ENCODE results near the gene MIF4GD.
"Not testable (repeated sequence)": the region's sequence is repeated elsewhere in the genome, so short reads cannot be mapped to it uniquely, and the experiment has no call there.

DNA sequence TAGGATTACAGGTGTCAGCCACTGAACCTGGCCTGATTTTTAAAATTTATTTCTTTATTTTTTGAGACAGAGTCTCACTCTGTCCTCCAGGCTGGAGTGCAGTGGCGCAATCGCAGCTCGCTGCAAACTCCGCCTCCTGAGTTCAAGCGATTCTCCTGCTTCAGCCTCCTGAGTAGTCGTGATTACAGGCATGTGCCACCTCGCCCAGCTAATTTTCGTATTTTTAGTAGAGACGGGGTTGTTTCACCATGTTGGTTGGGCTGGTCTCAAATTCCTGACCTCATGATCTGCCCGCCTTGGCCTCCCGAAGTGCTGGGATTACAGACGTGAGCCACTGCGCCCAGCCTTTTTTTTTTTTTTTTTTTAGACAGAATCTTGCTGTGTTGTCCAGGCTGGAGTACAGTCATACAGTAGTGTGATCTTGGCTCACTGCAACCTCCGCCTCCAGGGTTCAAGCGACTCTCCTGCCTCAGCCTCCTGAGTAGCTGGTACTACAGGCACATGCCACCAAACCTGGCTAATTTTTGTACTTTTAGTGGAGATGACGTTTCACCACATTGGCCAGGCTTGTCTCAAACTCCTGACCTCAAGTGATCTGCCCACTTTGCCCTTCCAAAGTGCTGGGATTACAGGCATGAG, 21.9 kb upstream of the MIF4GD start:
- not testable (repeated sequence) for TF ChIP-seq ISL1 (CRISPR knock-in tag; IDR thresholded peaks at IDR 0.05); ZFP3 (CRISPR knock-in tag; IDR thresholded peaks at IDR 0.05); ZFP30 (CRISPR knock-in tag; IDR thresholded peaks at IDR 0.05); ZNF70 (CRISPR knock-in tag; IDR thresholded peaks at IDR 0.05); OSR1 (CRISPR knock-in tag; IDR thresholded peaks at IDR 0.05); RARB (CRISPR knock-in tag; IDR thresholded peaks at IDR 0.05); PPARA (CRISPR knock-in tag; IDR thresholded peaks at IDR 0.05; ENCODE audit: borderline replicate concordance); GLIS3 (CRISPR knock-in tag; IDR thresholded peaks at IDR 0.05)
- TF ChIP-seq, protein P1, sequence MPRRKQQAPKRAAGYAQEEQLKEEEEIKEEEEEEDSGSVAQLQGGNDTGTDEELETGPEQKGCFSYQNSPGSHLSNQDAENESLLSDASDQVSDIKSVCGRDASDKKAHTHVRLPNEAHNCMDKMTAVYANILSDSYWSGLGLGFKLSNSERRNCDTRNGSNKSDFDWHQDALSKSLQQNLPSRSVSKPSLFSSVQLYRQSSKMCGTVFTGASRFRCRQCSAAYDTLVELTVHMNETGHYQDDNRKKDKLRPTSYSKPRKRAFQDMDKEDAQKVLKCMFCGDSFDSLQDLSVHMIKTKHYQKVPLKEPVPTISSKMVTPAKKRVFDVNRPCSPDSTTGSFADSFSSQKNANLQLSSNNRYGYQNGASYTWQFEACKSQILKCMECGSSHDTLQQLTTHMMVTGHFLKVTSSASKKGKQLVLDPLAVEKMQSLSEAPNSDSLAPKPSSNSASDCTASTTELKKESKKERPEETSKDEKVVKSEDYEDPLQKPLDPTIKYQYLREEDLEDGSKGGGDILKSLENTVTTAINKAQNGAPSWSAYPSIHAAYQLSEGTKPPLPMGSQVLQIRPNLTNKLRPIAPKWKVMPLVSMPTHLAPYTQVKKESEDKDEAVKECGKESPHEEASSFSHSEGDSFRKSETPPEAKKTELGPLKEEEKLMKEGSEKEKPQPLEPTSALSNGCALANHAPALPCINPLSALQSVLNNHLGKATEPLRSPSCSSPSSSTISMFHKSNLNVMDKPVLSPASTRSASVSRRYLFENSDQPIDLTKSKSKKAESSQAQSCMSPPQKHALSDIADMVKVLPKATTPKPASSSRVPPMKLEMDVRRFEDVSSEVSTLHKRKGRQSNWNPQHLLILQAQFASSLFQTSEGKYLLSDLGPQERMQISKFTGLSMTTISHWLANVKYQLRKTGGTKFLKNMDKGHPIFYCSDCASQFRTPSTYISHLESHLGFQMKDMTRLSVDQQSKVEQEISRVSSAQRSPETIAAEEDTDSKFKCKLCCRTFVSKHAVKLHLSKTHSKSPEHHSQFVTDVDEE (CRISPR knock-in tag; IDR thresholded peaks at IDR 0.05): not testable (repeated sequence)
- TF ChIP-seq, protein P2, sequence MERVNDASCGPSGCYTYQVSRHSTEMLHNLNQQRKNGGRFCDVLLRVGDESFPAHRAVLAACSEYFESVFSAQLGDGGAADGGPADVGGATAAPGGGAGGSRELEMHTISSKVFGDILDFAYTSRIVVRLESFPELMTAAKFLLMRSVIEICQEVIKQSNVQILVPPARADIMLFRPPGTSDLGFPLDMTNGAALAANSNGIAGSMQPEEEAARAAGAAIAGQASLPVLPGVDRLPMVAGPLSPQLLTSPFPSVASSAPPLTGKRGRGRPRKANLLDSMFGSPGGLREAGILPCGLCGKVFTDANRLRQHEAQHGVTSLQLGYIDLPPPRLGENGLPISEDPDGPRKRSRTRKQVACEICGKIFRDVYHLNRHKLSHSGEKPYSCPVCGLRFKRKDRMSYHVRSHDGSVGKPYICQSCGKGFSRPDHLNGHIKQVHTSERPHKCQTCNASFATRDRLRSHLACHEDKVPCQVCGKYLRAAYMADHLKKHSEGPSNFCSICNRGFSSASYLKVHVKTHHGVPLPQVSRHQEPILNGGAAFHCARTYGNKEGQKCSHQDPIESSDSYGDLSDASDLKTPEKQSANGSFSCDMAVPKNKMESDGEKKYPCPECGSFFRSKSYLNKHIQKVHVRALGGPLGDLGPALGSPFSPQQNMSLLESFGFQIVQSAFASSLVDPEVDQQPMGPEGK (CRISPR knock-in tag; IDR thresholded peaks at IDR 0.05; ENCODE audit: borderline replicate concordance): not testable (repeated sequence)

Data from SK-N-SH treated with all-trans-retinoic acid at 6 μM for 48 hours (cell line).